Ishikawa (cell line): ENCODE data around the gene PRKAB1.

Experiments
- CEBPB ChIP-seq: IDR thresholded peaks from 2 replicates; pipeline ENCODE4 v1.6.1; 2012
- EP300 ChIP-seq: IDR thresholded peaks from 2 replicates; pipeline ENCODE4 v1.6.1; 2012; ENCODE audit warnings: borderline replicate concordance
- MAX ChIP-seq: IDR thresholded peaks from 2 replicates; pipeline ENCODE4 v1.6.1; 2012
- RAD21 ChIP-seq: IDR thresholded peaks from 2 replicates; pipeline ENCODE4 v1.6.1; 2012; ENCODE audit warnings: low read depth
- REST ChIP-seq: IDR thresholded peaks from 2 replicates; pipeline ENCODE4 v1.6.1; 2012; ENCODE audit warnings: low read depth, mild to moderate bottlenecking
- TEAD4 ChIP-seq: IDR thresholded peaks from 2 replicates; pipeline ENCODE4 v1.6.1; 2012
- USF1 ChIP-seq: IDR thresholded peaks from 2 replicates; pipeline ENCODE4 v1.6.1; 2012
- YY1 ChIP-seq: IDR thresholded peaks from 2 replicates; pipeline ENCODE4 v1.6.1; 2012; ENCODE audit warnings: low read depth
- ZBTB7A ChIP-seq: IDR thresholded peaks from 2 replicates; pipeline ENCODE4 v1.6.1; 2012; ENCODE audit warnings: low read depth

GRCh38 chr12:119721306-119721705, 53.4 kb downstream of the PRKAB1 start:
- TF ChIP-seq REST (no peak), USF1 (no peak), RAD21 (no peak), YY1 (no peak), EP300 (no peak), TEAD4 (no peak), MAX (no peak), ZBTB7A (no peak), CEBPB (no peak)
